GM18507 (cell line): Measurements from ENCODE around the gene RBFOX2.

Experiments used
- DNase-seq: peaks from one replicate; pipeline ENCODE4 v3.0.0; 2011; ENCODE audit warnings: low read depth; ENCODE audit not compliant: insufficient read length; ENCODE audit errors: extremely low spot score
- FAIRE-seq: peaks from 2 replicates; lab custom pipeline; 2011; peaks lifted over from hg19 to GRCh38; lab: Jason Lieb, UNC

The RBFOX2 gene

GRCh38 chr22:35887296-35887875 is 141.2 kb downstream of the RBFOX2 start:
- DNase-seq (no peak), FAIRE-seq (no peak)

- no peak for FAIRE-seq
Observed at GRCh38 chr22:35886309-35886708, 142.3 kb downstream of the RBFOX2 start.

GRCh38 chr22:35884529-35884928 is 144.1 kb downstream of the RBFOX2 start:
- FAIRE-seq: no peak
- DNase-seq: no peak

More at GRCh38 chr22:35886309-35886708, 142.3 kb downstream of the RBFOX2 start:
- no peak for DNase-seq

- DNase-seq: no peak
Observed at GRCh38 chr22:35883031-35883620, 145.5 kb downstream of the RBFOX2 start.

GRCh38 chr22:35882211-35883030 is 146.2 kb downstream of the RBFOX2 start:
- DNase-seq (no peak), FAIRE-seq (no peak)

More at GRCh38 chr22:35883031-35883620, 145.5 kb downstream of the RBFOX2 start:
- no peak for FAIRE-seq

- FAIRE-seq (no peak), DNase-seq (no peak)
Observed at GRCh38 chr22:35879351-35879750, 149.3 kb downstream of the RBFOX2 start.

- FAIRE-seq (no peak), DNase-seq (no peak)
Observed at GRCh38 chr22:35873426-35873825, 155.2 kb downstream of the RBFOX2 start.

- DNase-seq: no peak
- FAIRE-seq: no peak
Observed at GRCh38 chr22:35872451-35872850, 156.2 kb downstream of the RBFOX2 start.

GRCh38 chr22:35870517-35871293 is 157.9 kb downstream of the RBFOX2 start:
- DNase-seq (no peak), FAIRE-seq (no peak)

GRCh38 chr22:35868938-35869337 is 159.7 kb downstream of the RBFOX2 start:
- no peak for DNase-seq
- no peak for FAIRE-seq

GRCh38 chr22:35866651-35867050 is 162.0 kb downstream of the RBFOX2 start:
- DNase-seq (no peak), FAIRE-seq (no peak)

- FAIRE-seq (no peak), DNase-seq (no peak)
Observed at GRCh38 chr22:35864545-35865165, 164.0 kb downstream of the RBFOX2 start.

GRCh38 chr22:35863432-35863831 is 165.2 kb downstream of the RBFOX2 start:
- DNase-seq (no peak), FAIRE-seq (no peak)

GRCh38 chr22:35862697-35863096 is 165.9 kb downstream of the RBFOX2 start:
- FAIRE-seq (no peak), DNase-seq (no peak)

GRCh38 chr22:35861451-35861850 is 167.2 kb downstream of the RBFOX2 start:
- DNase-seq: no peak
- no peak for FAIRE-seq

GRCh38 chr22:35860837-35861236 is 167.8 kb downstream of the RBFOX2 start:
- FAIRE-seq (peak; percentile 29), DNase-seq (no peak)

GRCh38 chr22:35860087-35860733 is 168.4 kb downstream of the RBFOX2 start:
- no peak for DNase-seq
- no peak for FAIRE-seq

GRCh38 chr22:35854334-35854733 is 174.3 kb downstream of the RBFOX2 start:
- FAIRE-seq: no peak
- no peak for DNase-seq

- FAIRE-seq (no peak), DNase-seq (no peak)
Observed at GRCh38 chr22:35852076-35852475, 176.5 kb downstream of the RBFOX2 start.
